Iris pigment epithelial cell (primary cell): ENCODE results near the gene RCOR1.
"Not testable (repeated sequence)": the region's sequence is repeated elsewhere in the genome, so short reads cannot be mapped to it uniquely, and the experiment has no call there.

ENCODE experiments used
- DNase-seq: peaks from one replicate; pipeline ENCODE4 v3.0.0-alpha.2; 2011; ENCODE audit warnings: low read depth

Gene RCOR1

GRCh38 chr14:102591944-102592762, at the start of gene RCOR1:
Gene RCOR1, plus strand, starts transcription at chr14:102592649. Its CDS starts 238 bp downstream, at chr14:102592887.
- peak; percentile 98 for DNase-seq

GRCh38 chr14:102544046-102544746, 48.3 kb upstream of the RCOR1 start:
- DNase-seq: no peak

- no peak for DNase-seq
Measured at GRCh38 chr14:102544747-102545460, 47.5 kb upstream of the RCOR1 start.

- DNase-seq: peak; percentile 38
Measured at GRCh38 chr14:102545461-102546265, 46.8 kb upstream of the RCOR1 start.

- DNase-seq: no peak
Measured at GRCh38 chr14:102548616-102549240, 43.7 kb upstream of the RCOR1 start.

- not testable (repeated sequence) for DNase-seq
Measured at GRCh38 chr14:102550927-102551401, 41.5 kb upstream of the RCOR1 start.

- DNase-seq: peak; percentile 65
Measured at GRCh38 chr14:102551995-102552705, 40.3 kb upstream of the RCOR1 start.

GRCh38 chr14:102554821-102555819, 37.3 kb upstream of the RCOR1 start:
- DNase-seq: peak; percentile 40

GRCh38 chr14:102556098-102556677, 36.3 kb upstream of the RCOR1 start:
- no peak for DNase-seq

GRCh38 chr14:102557434-102558226, 34.8 kb upstream of the RCOR1 start:
- no peak for DNase-seq

GRCh38 chr14:102558556-102558955, 33.9 kb upstream of the RCOR1 start:
- no peak for DNase-seq

- no peak for DNase-seq
Measured at GRCh38 chr14:102560458-102561261, 31.8 kb upstream of the RCOR1 start.

- DNase-seq: no peak
Measured at GRCh38 chr14:102565331-102565887, 27.0 kb upstream of the RCOR1 start.

GRCh38 chr14:102565959-102566358, 26.5 kb upstream of the RCOR1 start:
- DNase-seq: no peak

GRCh38 chr14:102568115-102568614, 24.3 kb upstream of the RCOR1 start:
- no peak for DNase-seq

GRCh38 chr14:102570334-102570995, 22.0 kb upstream of the RCOR1 start:
- no peak for DNase-seq
